Mesenchymal stem cell (in vitro differentiated cells and primary cell): Measurements from ENCODE around the gene NDUFS3.

ENCODE experiments used
- DNase-seq: peaks from one replicate; pipeline ENCODE4 v3.0.0-alpha.2; 2013
- H2AFZ ChIP-seq: one replicate; pipeline ENCODE4 v1.6.1; 2013; ENCODE audit warnings: low read depth, mild to moderate bottlenecking, control low read depth, inconsistent platforms, low read length, moderate library complexity
- H2AK5ac ChIP-seq: 2 replicates; pipeline ENCODE4 v1.6.1; 2013; ENCODE audit warnings: low read length, moderate library complexity, mild to moderate bottlenecking, inconsistent platforms; ENCODE audit not compliant: severe bottlenecking
- H2BK120ac ChIP-seq: one replicate; pipeline ENCODE4 v1.6.1; 2013; ENCODE audit warnings: low read depth, mild to moderate bottlenecking, inconsistent platforms, low read length, moderate library complexity
- H2BK12ac ChIP-seq, 2 experiments: one replicate each; pipeline ENCODE4 v1.6.1; 2013; ENCODE audit warnings: inconsistent platforms in 2 of 2, low read length in 2 of 2, mild to moderate bottlenecking in 2 of 2, moderate library complexity in 2 of 2, control low read depth in 1 of 2
- H2BK15ac ChIP-seq: one replicate; pipeline ENCODE4 v1.6.1; 2013; ENCODE audit warnings: mild to moderate bottlenecking, low read depth, inconsistent platforms; ENCODE audit not compliant: poor library complexity, severe bottlenecking
- H2BK5ac ChIP-seq: 2 replicates; pipeline ENCODE4 v1.6.1; 2013; ENCODE audit warnings: low read depth, mild to moderate bottlenecking, low read length, control low read depth, inconsistent platforms; ENCODE audit not compliant: poor library complexity, severe bottlenecking
- H3K14ac ChIP-seq, 2 experiments: one replicate each; pipeline ENCODE4 v1.6.1; 2013; ENCODE audit warnings: inconsistent platforms in 2 of 2, low read length in 2 of 2, control low read depth in 1 of 2, mild to moderate bottlenecking in 1 of 2, moderate library complexity in 1 of 2
- H3K18ac ChIP-seq, 2 experiments: one replicate each; pipeline ENCODE4 v1.6.1; 2013; ENCODE audit warnings: inconsistent platforms in 2 of 2, low read length in 2 of 2, control low read depth in 1 of 2, low read depth in 1 of 2, mild to moderate bottlenecking in 1 of 2
- H3K23ac ChIP-seq, 2 experiments: one replicate each; pipeline ENCODE4 v1.6.1; 2013; ENCODE audit warnings: inconsistent platforms in 2 of 2, low read length in 2 of 2, mild to moderate bottlenecking in 2 of 2, moderate library complexity in 2 of 2, control low read depth in 1 of 2
- H3K27ac ChIP-seq: 2 replicates; pipeline ENCODE4 v1.5.1; 2013; ENCODE audit warnings: mild to moderate bottlenecking, moderate library complexity, low read length, control low read depth, inconsistent platforms; ENCODE audit not compliant: poor library complexity, severe bottlenecking
- H3K27me3 ChIP-seq, 2 experiments: 2 replicates each; pipeline versions ENCODE4 v1.6.1 to v1.7.0; 2013; ENCODE audit warnings: low read length in 2 of 2, mild to moderate bottlenecking in 2 of 2, moderate library complexity in 2 of 2, control low read depth in 1 of 2, inconsistent platforms in 1 of 2; ENCODE audit not compliant: control insufficient read depth in 1 of 2, insufficient read depth in 1 of 2
- H3K36me3 ChIP-seq, 2 experiments: 2 replicates each; pipeline versions ENCODE4 v1.6.1 to v1.7.0; 2013; ENCODE audit warnings: low read length in 2 of 2, control low read depth in 1 of 2, inconsistent platforms in 1 of 2, low read depth in 1 of 2, mild to moderate bottlenecking in 1 of 2; ENCODE audit not compliant: insufficient read depth in 2 of 2, control insufficient read depth in 1 of 2
- H3K4ac ChIP-seq, 2 experiments: one replicate each; pipeline ENCODE4 v1.6.1; 2013; ENCODE audit warnings: inconsistent platforms in 2 of 2, low read length in 2 of 2, mild to moderate bottlenecking in 2 of 2, moderate library complexity in 2 of 2, control low read depth in 1 of 2, low read depth in 1 of 2
- H3K4me1 ChIP-seq: 2 replicates; pipeline ENCODE4 v1.6.1; 2013; ENCODE audit warnings: low read depth, low read length, control low read depth; ENCODE audit not compliant: control insufficient read depth, insufficient read depth
- H3K4me2 ChIP-seq: 2 replicates; pipeline ENCODE4 v1.6.1; 2013; ENCODE audit warnings: low read length, mild to moderate bottlenecking, inconsistent platforms; ENCODE audit not compliant: poor library complexity, severe bottlenecking
- H3K4me3 ChIP-seq, 2 experiments: 2 replicates each; pipeline versions ENCODE4 v1.5.1 to v1.7.0; 2013; ENCODE audit warnings: low read length in 2 of 2, mild to moderate bottlenecking in 2 of 2, control low read depth in 1 of 2, low read depth in 1 of 2; ENCODE audit not compliant: insufficient read depth in 1 of 2
- H3K79me1 ChIP-seq: replicated peaks from 2 replicates; pipeline ENCODE4 v1.6.1; 2013; ENCODE audit warnings: mild to moderate bottlenecking, control low read depth, low read length, inconsistent platforms; ENCODE audit not compliant: poor library complexity, severe bottlenecking
- H3K9ac ChIP-seq: 2 replicates; pipeline ENCODE4 v1.7.0; 2013; ENCODE audit warnings: mild to moderate bottlenecking, low read length, moderate library complexity
- H3K9me3 ChIP-seq: 2 replicates; pipeline ENCODE4 v1.7.0; 2013; ENCODE audit warnings: mild to moderate bottlenecking, low read length; ENCODE audit not compliant: control insufficient read depth
- H4K8ac ChIP-seq: one replicate; pipeline ENCODE4 v1.6.1; 2013; ENCODE audit warnings: inconsistent platforms, mild to moderate bottlenecking, low read length, moderate library complexity
- H4K91ac ChIP-seq: one replicate; pipeline ENCODE4 v1.6.1; 2013; ENCODE audit warnings: mild to moderate bottlenecking, low read length, inconsistent platforms
- WGBS: methylation state at CpG from one replicate; pipeline ENCODE4 v1.1.7; 2013; ENCODE audit warnings: mixed read lengths; 5-methylcytosine and 5-hydroxymethylcytosine counted together

The NDUFS3 gene

DNA sequence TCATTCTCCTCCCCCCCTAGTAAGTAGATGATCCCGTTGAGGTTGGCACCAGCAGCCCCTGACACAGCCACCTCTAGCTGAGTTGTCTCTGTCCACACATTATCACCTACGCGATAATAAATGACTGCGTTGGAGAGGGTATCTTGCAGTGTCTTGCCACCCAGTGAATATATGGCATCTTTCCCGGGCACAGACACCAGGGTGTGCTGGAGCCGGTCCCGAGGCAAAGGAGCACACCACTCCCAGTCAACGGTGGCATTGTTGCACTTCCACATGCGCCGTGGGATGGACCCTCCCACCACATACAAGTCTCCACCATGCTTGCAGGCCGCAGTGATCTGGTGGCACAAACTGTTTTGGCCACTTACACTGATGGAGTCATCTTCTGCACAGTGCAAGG, 5.6 kb upstream of the NDUFS3 start:
- Histone ChIP-seq H2AK5ac (no peak overlapping the region), H3K9ac (peak overlapping the region; percentile 79), H3K36me3 (peaks cover 46 to 67% of the 10 kb centered on the region in 2 experiments), H4K91ac (no peak overlapping the region), H3K4me2 (no peak overlapping the region), H3K27ac (no peak overlapping the region), H3K9me3 (no peaks in the 10 kb centered on the region), H3K4ac (no peak overlapping the region), H3K14ac (no peak overlapping the region), H2AFZ (no peak overlapping the region), H3K27me3 (no peaks in the 10 kb centered on the region), H3K23ac (no peak overlapping the region), H2BK120ac (no peak overlapping the region), H2BK12ac (no peak overlapping the region), H2BK5ac (no peak overlapping the region), H2BK15ac (no peak overlapping the region), H3K18ac (no peak overlapping the region), H3K79me1 (peaks cover 30% of the 10 kb centered on the region), H3K4me3 (no peak overlapping the region), H3K4me1 (peaks cover 18% of the 10 kb centered on the region), H4K8ac (no peak overlapping the region)
- WGBS: 97% methylated on average over 11 of the region's 11 CpGs
- no peak for DNase-seq

GRCh38 chr11:47577460-47578041, 1.3 kb upstream of the NDUFS3 start:
- WGBS: 83% methylated on average over 13 of the region's 13 CpGs
- DNase-seq: no peak
- Histone ChIP-seq H2AK5ac (peak overlapping the region; percentile 69), H3K4me3 (peak overlapping the region in 1 of 2 experiments; percentile 98), H3K14ac (no peak overlapping the region), H3K36me3 (peaks cover 43 to 61% of the 10 kb centered on the region in 2 experiments), H4K8ac (peak overlapping the region; percentile 77), H2BK120ac (no peak overlapping the region), H3K27me3 (no peaks in the 10 kb centered on the region), H3K23ac (no peak overlapping the region), H3K4me2 (no peak overlapping the region), H3K79me1 (peaks cover 28% of the 10 kb centered on the region), H2BK5ac (no peak overlapping the region), H2BK12ac (no peak overlapping the region), H2AFZ (no peak overlapping the region), H3K9ac (peak overlapping the region; percentile 93), H3K18ac (peak overlapping the region in 1 of 2 experiments; percentile 15), H2BK15ac (no peak overlapping the region), H3K9me3 (no peaks in the 10 kb centered on the region), H4K91ac (no peak overlapping the region), H3K27ac (no peak overlapping the region), H3K4ac (peak overlapping the region in 1 of 2 experiments; percentile 44), H3K4me1 (peaks cover 17% of the 10 kb centered on the region)

GRCh38 chr11:47583844-47584243, 5.0 kb downstream of the NDUFS3 start:
- no peak overlapping the region for H3K4me3 ChIP-seq
- DNase-seq: no peak
- no peak overlapping the region for H4K8ac ChIP-seq
- H3K9me3 ChIP-seq: no peaks in the 10 kb centered on the region
- H3K14ac ChIP-seq: no peak overlapping the region
- H3K27ac ChIP-seq: no peak overlapping the region
- no peak overlapping the region for H4K91ac ChIP-seq
- H2BK12ac ChIP-seq: no peak overlapping the region
- H3K23ac ChIP-seq: no peak overlapping the region
- 95% methylated on average over 5 of the region's 5 CpGs for WGBS
- H2BK15ac ChIP-seq: no peak overlapping the region
- H3K27me3 ChIP-seq: no peaks in the 10 kb centered on the region
- peaks cover 45 to 49% of the 10 kb centered on the region in 2 experiments for H3K36me3 ChIP-seq
- no peak overlapping the region for H2AK5ac ChIP-seq
- H3K79me1 ChIP-seq: peaks cover 12% of the 10 kb centered on the region
- H3K4me1 ChIP-seq: peaks cover 2% of the 10 kb centered on the region
- H2BK120ac ChIP-seq: no peak overlapping the region
- H2BK5ac ChIP-seq: no peak overlapping the region
- H3K18ac ChIP-seq: no peak overlapping the region
- H2AFZ ChIP-seq: no peak overlapping the region
- no peak overlapping the region for H3K4ac ChIP-seq
- no peak overlapping the region for H3K9ac ChIP-seq
- H3K4me2 ChIP-seq: no peak overlapping the region

- Histone ChIP-seq H2BK5ac (no peak within 1 kb of the TSS), H2BK120ac (no peak within 1 kb of the TSS), H3K79me1 (peaks cover 6% of the 10 kb centered on the region), H3K36me3 (peaks cover 39 to 51% of the 10 kb centered on the region in 2 experiments), H2AK5ac (no peak within 1 kb of the TSS), H3K4me1 (no peaks in the 10 kb centered on the region), H3K9ac (peak within 1 kb of the TSS; percentile 49), H3K27me3 (no peaks in the 10 kb centered on the region), H2BK12ac (peak within 1 kb of the TSS in 1 of 2 experiments; percentile 12), H3K9me3 (no peaks in the 10 kb centered on the region), H4K8ac (no peak within 1 kb of the TSS), H2AFZ (no peak within 1 kb of the TSS), H3K18ac (no peak within 1 kb of the TSS), H4K91ac (no peak within 1 kb of the TSS), H3K14ac (no peak within 1 kb of the TSS), H2BK15ac (no peak within 1 kb of the TSS), H3K27ac (no peak within 1 kb of the TSS), H3K4ac (no peak within 1 kb of the TSS), H3K4me3 (peak within 1 kb of the TSS in 1 of 2 experiments; percentile 47), H3K23ac (no peak within 1 kb of the TSS), H3K4me2 (no peak within 1 kb of the TSS)
- DNase-seq: no peak
- WGBS: 90% methylated on average over 12 of the region's 12 CpGs
Measured at GRCh38 chr11:47586098-47586855, 7.4 kb downstream of the NDUFS3 start, which contains the start of gene FAM180B. Gene FAM180B, plus strand, starts transcription at chr11:47586678. Its CDS starts 91 bp downstream, at chr11:47586769.
